ENCODE measurements around the gene VSTM2B.

- TF ChIP-seq, protein P1, sequence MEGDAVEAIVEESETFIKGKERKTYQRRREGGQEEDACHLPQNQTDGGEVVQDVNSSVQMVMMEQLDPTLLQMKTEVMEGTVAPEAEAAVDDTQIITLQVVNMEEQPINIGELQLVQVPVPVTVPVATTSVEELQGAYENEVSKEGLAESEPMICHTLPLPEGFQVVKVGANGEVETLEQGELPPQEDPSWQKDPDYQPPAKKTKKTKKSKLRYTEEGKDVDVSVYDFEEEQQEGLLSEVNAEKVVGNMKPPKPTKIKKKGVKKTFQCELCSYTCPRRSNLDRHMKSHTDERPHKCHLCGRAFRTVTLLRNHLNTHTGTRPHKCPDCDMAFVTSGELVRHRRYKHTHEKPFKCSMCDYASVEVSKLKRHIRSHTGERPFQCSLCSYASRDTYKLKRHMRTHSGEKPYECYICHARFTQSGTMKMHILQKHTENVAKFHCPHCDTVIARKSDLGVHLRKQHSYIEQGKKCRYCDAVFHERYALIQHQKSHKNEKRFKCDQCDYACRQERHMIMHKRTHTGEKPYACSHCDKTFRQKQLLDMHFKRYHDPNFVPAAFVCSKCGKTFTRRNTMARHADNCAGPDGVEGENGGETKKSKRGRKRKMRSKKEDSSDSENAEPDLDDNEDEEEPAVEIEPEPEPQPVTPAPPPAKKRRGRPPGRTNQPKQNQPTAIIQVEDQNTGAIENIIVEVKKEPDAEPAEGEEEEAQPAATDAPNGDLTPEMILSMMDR (IDR thresholded peaks at IDR 0.05; ENCODE audit: low read depth, low read length): no peak
- TF ChIP-seq EZH2phosphoT487 (IDR thresholded peaks at IDR 0.05; ENCODE audit: low read depth): no peak
Measured at GRCh38 chr19:29506619-29506911, 19.2 kb upstream of the VSTM2B start.
